OCI-LY3 (cell line): Measurements from ENCODE around the gene LRP10.

Source experiments
- H2AFZ ChIP-seq: fragments of 200-600, 300-600 bp; shearing (Covaris generic); 2 replicates; pipeline ENCODE4 v1.6.0; 2014; ENCODE audit warnings: antibody characterized with exemption, low read depth, low read length
- H3K27ac ChIP-seq: fragments of 200-600, 300-600 bp; sonication (generic); 2 replicates; pipeline ENCODE4 v1.5.1; 2014; ENCODE audit warnings: mild to moderate bottlenecking, low read length, moderate library complexity, mixed read lengths
- H3K27me3 ChIP-seq: fragments of 200-600, 300-600 bp; sonication (generic); 2 replicates; pipeline ENCODE4 v1.6.1; 2014; ENCODE audit warnings: low read depth, low read length, mixed read lengths
- H3K36me3 ChIP-seq: fragments of 200-600, 300-600 bp; sonication (generic); replicated peaks from 2 replicates; pipeline ENCODE3; 2014; ENCODE audit warnings: low read depth, low read length, mixed read lengths
- H3K4me1 ChIP-seq: fragments of 300-600, 200-600 bp; sonication (generic); 2 replicates; pipeline ENCODE4 v1.6.1; 2014; ENCODE audit warnings: low read length, mixed read lengths
- H3K4me2 ChIP-seq: fragments of 200-600, 300-600 bp; sonication (generic); 2 replicates; pipeline ENCODE4 v1.6.1; 2014; ENCODE audit warnings: low read length, mixed read lengths
- H3K4me3 ChIP-seq: fragments of 300-600, 200-600 bp; sonication (generic); 2 replicates; pipeline ENCODE4 v1.5.1; 2014; ENCODE audit warnings: antibody characterized with exemption, mild to moderate bottlenecking, low read length, moderate library complexity
- H3K79me2 ChIP-seq: fragments of 300-600, 200-600 bp; shearing (Covaris generic); 2 replicates; pipeline ENCODE4 v1.6.1; 2014; ENCODE audit warnings: mild to moderate bottlenecking, low read length, mixed read lengths
- H3K9ac ChIP-seq: fragments of 300-600, 200-600 bp; shearing (Covaris generic); 2 replicates; pipeline ENCODE4 v1.6.0; 2014; ENCODE audit warnings: mild to moderate bottlenecking, low read length, moderate library complexity
- H3K9me3 ChIP-seq: fragments of 200-600, 300-600 bp; shearing (Covaris generic); 2 replicates; pipeline ENCODE4 v1.6.1; 2014; ENCODE audit warnings: low read length, mixed read lengths; ENCODE audit not compliant: insufficient read depth
- H4K20me1 ChIP-seq: fragments of 200-600, 300-600 bp; sonication (generic); 2 replicates; pipeline ENCODE4 v1.6.1; 2016; ENCODE audit warnings: low read length, mixed read lengths; ENCODE audit not compliant: insufficient read depth
- EZH2phosphoT487 ChIP-seq: fragments of 200-600 bp; shearing (Covaris generic); IDR thresholded peaks from 2 replicates; pipeline ENCODE4 v1.6.1; 2018; ENCODE audit warnings: antibody characterized with exemption, mixed run types, low read depth
- TF ChIP-seq, protein P1 (sequence below): fragments of 200-600, 300-600 bp; sonication (generic); IDR thresholded peaks from 2 replicates; pipeline ENCODE4 v1.5.1; 2014; ENCODE audit warnings: antibody characterized with exemption, low read length, low read depth

LRP10 gene

DNA sequence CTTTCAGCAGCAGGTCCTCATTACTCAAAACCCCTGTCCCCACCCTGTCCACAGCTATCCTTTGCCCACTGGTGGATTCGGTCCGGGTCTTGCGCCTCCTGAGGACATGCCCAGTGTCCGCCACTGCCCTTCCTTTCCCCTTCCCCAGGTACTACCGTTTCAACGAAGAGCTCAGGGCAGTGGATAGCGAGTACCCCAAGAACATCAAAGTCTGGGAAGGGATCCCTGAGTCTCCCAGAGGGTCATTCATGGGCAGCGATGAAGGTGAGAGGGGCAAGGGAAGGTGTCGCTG, 26.5 kb upstream of the LRP10 start:
- no peak overlapping the region for H3K9ac ChIP-seq
- no peaks in the 10 kb centered on the region for H3K9me3 ChIP-seq
- H3K4me1 ChIP-seq = no peaks in the 10 kb centered on the region
- no peak overlapping the region for H3K4me3 ChIP-seq
- no peaks in the 10 kb centered on the region for H3K36me3 ChIP-seq
- no peak overlapping the region for H3K4me2 ChIP-seq
- H4K20me1 ChIP-seq = no peaks in the 10 kb centered on the region
- TF ChIP-seq, protein P1, sequence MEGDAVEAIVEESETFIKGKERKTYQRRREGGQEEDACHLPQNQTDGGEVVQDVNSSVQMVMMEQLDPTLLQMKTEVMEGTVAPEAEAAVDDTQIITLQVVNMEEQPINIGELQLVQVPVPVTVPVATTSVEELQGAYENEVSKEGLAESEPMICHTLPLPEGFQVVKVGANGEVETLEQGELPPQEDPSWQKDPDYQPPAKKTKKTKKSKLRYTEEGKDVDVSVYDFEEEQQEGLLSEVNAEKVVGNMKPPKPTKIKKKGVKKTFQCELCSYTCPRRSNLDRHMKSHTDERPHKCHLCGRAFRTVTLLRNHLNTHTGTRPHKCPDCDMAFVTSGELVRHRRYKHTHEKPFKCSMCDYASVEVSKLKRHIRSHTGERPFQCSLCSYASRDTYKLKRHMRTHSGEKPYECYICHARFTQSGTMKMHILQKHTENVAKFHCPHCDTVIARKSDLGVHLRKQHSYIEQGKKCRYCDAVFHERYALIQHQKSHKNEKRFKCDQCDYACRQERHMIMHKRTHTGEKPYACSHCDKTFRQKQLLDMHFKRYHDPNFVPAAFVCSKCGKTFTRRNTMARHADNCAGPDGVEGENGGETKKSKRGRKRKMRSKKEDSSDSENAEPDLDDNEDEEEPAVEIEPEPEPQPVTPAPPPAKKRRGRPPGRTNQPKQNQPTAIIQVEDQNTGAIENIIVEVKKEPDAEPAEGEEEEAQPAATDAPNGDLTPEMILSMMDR = no peak
- no peak for TF ChIP-seq EZH2phosphoT487
- no peak overlapping the region for H3K27ac ChIP-seq
- H2AFZ ChIP-seq = no peak overlapping the region
- H3K79me2 ChIP-seq = no peaks in the 10 kb centered on the region
- H3K27me3 ChIP-seq = no peaks in the 10 kb centered on the region

DNA sequence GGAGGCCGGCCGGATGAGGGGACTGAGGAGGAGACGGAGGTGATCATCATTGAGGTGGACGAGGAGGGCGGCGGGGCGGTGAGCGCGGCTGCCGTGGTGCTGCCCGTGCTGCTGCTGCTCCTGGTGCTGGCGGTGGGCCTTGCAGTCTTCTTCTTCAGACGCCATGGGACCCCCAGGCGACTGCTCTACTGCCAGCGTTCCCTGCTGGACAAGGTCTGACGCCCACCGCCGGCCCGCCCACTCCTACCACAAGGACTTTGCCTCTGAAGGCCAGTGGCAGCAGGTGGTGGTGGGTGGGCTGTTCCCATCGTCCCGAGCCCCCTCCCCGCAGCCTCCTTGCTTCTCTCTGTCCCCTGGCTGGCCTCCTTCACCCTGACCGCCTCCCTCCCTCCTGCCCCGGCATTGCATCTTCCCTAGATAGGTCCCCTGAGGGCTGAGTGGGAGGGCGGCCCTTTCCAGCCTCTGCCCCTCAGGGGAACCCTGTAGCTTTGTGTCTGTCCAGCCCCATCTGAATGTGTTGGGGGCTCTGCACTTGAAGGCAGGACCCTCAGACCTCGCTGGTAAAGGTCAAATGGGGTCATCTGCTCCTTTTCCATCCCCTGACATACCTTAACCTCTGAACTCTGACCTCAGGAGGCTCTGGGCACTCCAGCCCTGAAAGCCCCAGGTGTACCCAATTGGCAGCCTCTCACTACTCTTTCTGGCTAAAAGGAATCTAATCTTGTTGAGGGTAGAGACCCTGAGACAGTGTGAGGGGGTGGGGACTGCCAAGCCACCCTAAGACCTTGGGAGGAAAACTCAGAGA, 25.5 kb upstream of the LRP10 start:
- H3K4me2 ChIP-seq = no peak overlapping the region
- H3K4me1 ChIP-seq = no peaks in the 10 kb centered on the region
- H3K79me2 ChIP-seq = no peaks in the 10 kb centered on the region
- H3K9me3 ChIP-seq = no peaks in the 10 kb centered on the region
- H3K4me3 ChIP-seq = no peak overlapping the region
- TF ChIP-seq, protein P1 = no peak
- TF ChIP-seq EZH2phosphoT487 = no peak
- no peak overlapping the region for H3K9ac ChIP-seq
- no peak overlapping the region for H3K27ac ChIP-seq
- H3K36me3 ChIP-seq = no peaks in the 10 kb centered on the region
- no peak overlapping the region for H2AFZ ChIP-seq
- H3K27me3 ChIP-seq = no peaks in the 10 kb centered on the region
- no peaks in the 10 kb centered on the region for H4K20me1 ChIP-seq

DNA sequence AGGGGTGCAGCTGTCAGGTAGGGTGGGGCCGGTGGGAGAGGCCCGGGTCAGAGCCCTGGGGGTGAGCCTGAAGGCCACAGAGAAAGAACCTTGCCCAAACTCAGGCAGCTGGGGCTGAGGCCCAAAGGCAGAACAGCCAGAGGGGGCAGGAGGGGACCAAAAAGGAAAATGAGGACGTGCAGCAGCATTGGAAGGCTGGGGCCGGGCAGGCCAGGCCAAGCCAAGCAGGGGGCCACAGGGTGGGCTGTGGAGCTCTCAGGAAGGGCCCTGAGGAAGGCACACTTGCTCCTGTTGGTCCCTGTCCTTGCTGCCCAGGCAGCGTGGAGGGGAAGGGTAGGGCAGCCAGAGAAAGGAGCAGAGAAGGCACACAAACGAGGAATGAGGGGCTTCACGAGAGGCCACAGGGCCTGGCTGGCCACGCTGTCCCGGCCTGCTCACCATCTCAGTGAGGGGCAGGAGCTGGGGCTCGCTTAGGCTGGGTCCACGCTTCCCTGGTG, 24.7 kb upstream of the LRP10 start:
- H3K9me3 ChIP-seq = no peaks in the 10 kb centered on the region
- no peak overlapping the region for H3K27ac ChIP-seq
- no peaks in the 10 kb centered on the region for H3K4me1 ChIP-seq
- H3K36me3 ChIP-seq = no peaks in the 10 kb centered on the region
- no peak overlapping the region for H3K4me2 ChIP-seq
- H3K79me2 ChIP-seq = no peaks in the 10 kb centered on the region
- TF ChIP-seq, protein P1 = no peak
- no peak for TF ChIP-seq EZH2phosphoT487
- no peak overlapping the region for H3K9ac ChIP-seq
- no peak overlapping the region for H2AFZ ChIP-seq
- no peaks in the 10 kb centered on the region for H4K20me1 ChIP-seq
- H3K4me3 ChIP-seq = no peak overlapping the region
- no peaks in the 10 kb centered on the region for H3K27me3 ChIP-seq

DNA sequence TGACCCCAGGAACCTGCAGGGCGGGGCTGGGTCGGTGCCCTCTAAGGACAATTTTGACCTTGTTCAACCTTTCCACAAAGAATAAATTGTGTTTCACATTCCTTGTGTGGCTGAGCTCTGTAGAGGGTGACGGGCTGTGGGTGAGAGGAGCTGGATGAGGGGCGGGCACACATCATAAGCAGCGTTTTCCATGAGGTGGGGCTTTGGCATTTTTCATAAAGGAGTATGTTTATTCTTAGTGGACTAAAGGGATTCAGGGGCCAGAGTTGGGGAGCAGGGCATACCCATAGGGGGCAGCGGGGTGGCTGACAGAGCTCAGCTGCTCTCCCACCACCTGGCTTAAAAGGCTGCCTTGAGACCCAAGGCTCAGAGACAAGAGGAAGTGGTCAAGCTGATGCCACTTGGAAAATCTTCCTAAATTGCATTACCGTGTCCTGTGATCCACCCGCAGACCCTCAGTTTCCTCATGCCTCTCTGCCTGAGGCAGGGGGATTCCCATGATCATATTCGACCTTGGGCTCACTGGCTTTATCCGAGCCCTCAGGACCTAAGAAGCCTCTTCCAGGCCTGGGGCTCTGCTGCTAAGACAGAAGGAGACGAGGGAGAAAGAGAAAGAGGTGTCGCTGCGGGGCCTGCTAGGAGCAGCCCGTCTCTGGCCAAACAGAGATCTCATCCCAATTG, 23.7 kb upstream of the LRP10 start:
- Histone ChIP-seq H3K9me3 (no peaks in the 10 kb centered on the region), H2AFZ (no peak overlapping the region), H3K79me2 (no peaks in the 10 kb centered on the region), H3K4me2 (no peak overlapping the region), H3K27ac (no peak overlapping the region), H3K4me1 (peaks cover 2% of the 10 kb centered on the region), H3K27me3 (no peaks in the 10 kb centered on the region), H3K9ac (no peak overlapping the region), H3K36me3 (no peaks in the 10 kb centered on the region), H3K4me3 (no peak overlapping the region), H4K20me1 (no peaks in the 10 kb centered on the region)
- TF ChIP-seq, protein P1 = peak; percentile 23; the same call in 1 of the 2 replicates
- no peak for TF ChIP-seq EZH2phosphoT487
